Caco-2 (cell line): ENCODE data around the gene LAMC2. TPM values are rescaled to one million over a fixed set of nuclear protein-coding genes. Genes with fewer than 3 reads are reported as not detected.

ENCODE experiments used
- BruUV-seq: library from RNA; stranded (reverse); fragments of 400-500 nt; replicated peaks from 2 replicates; lab custom pipeline; 2021; lab: Mats Ljungman, UMichigan
- CTCF ChIA-PET: fragments of 300-600 bp; sonication (Branson Sonifier 250); formaldehyde crosslinking; loops from one replicate; lab custom pipeline; 2022; ENCODE audit warnings: antibody characterized with exemption; lab: Charles Lee
- POLR2A ChIA-PET: fragments of 300-600 bp; sonication (Branson Sonifier 250); formaldehyde crosslinking; loops from one replicate; lab custom pipeline; 2022; ENCODE audit warnings: antibody characterized with exemption; lab: Charles Lee
- DNase-seq, 2 experiments: peaks; one replicate each; pipeline versions ENCODE4 v3.0.0 to v3.0.0-alpha.2; 2020 to 2022
- H3K27me3 ChIP-seq: replicated peaks from 2 replicates; pipeline ENCODE4 v1.6.0; 2011; ENCODE audit warnings: low read length; ENCODE audit not compliant: control insufficient read depth, insufficient read depth
- H3K36me3 ChIP-seq: 2 replicates; pipeline ENCODE4 v1.5.1; 2011; ENCODE audit warnings: low read length; ENCODE audit not compliant: control insufficient read depth, insufficient read depth
- H3K4me1 ChIP-seq: fragments of 250-450 bp; sonication (Bioruptor Pico); 2 replicates; pipeline ENCODE4 v1.5.1; 2020; ENCODE audit warnings: mild to moderate bottlenecking
- H3K4me3 ChIP-seq: 2 replicates; pipeline ENCODE4 v1.5.1; 2011; ENCODE audit warnings: low read depth, mild to moderate bottlenecking, control low read depth, low read length
- H3K9me3 ChIP-seq: fragments of 250-450 bp; sonication (Bioruptor Pico); 2 replicates; pipeline ENCODE4 v1.5.1; 2020; ENCODE audit warnings: mild to moderate bottlenecking, moderate library complexity
- H3K27ac Mint-ChIP-seq: one replicate; pipeline ENCODE4 v1.8.0; 2022; ENCODE audit warnings: mixed read lengths; ENCODE audit not compliant: unreplicated experiment
- H3K27me3 Mint-ChIP-seq: one replicate; pipeline ENCODE4 v1.8.0; 2022; ENCODE audit warnings: mixed read lengths; ENCODE audit not compliant: insufficient read depth, unreplicated experiment
- H3K36me3 Mint-ChIP-seq: one replicate; pipeline ENCODE4 v1.8.0; 2022; ENCODE audit warnings: mild to moderate bottlenecking, mixed read lengths; ENCODE audit not compliant: insufficient read depth, unreplicated experiment
- H3K4me1 Mint-ChIP-seq: one replicate; pipeline ENCODE4 v1.8.0; 2022; ENCODE audit warnings: low read depth, mixed read lengths; ENCODE audit not compliant: unreplicated experiment
- H3K4me3 Mint-ChIP-seq: one replicate; pipeline ENCODE4 v1.8.0; 2022; ENCODE audit warnings: mild to moderate bottlenecking, moderate library complexity, mixed read lengths; ENCODE audit not compliant: unreplicated experiment
- H3K9me3 Mint-ChIP-seq: one replicate; pipeline ENCODE4 v1.8.0; 2022; ENCODE audit warnings: mixed read lengths; ENCODE audit not compliant: unreplicated experiment
- CTCF ChIP-seq, 2 experiments: fragments of 200-600 bp in 1 of 2; IDR thresholded peaks; 1 replicate in 1 of 2; 2 replicates in 1 of 2; pipeline versions ENCODE4 v1.5.1 to v1.8.0; 2011 to 2022; ENCODE audit warnings: antibody characterized with exemption in 1 of 2, control low read depth in 1 of 2, inconsistent platforms in 1 of 2, low read depth in 1 of 2, low read length in 1 of 2, mild to moderate bottlenecking in 1 of 2, moderate library complexity in 1 of 2; ENCODE audit not compliant: insufficient read depth in 1 of 2, severe bottlenecking in 1 of 2, unreplicated experiment in 1 of 2
- intact Hi-C: fragments of 100-400 bp; cut with micrococcal nuclease; formaldehyde crosslinking; loops from one replicate; pipeline ENCODE4 v1.10.0; 2022; ENCODE audit not compliant: unreplicated experiment
- total RNA-seq: library from RNA; stranded (reverse); gene quantifications from 2 replicates; pipeline ENCODE4 v1.2.3, GENCODE V29; 2022

LAMC2 gene
- total RNA-seq, 1 experiment from 2014 or later: 34.9 TPM

- H3K4me1 Mint-ChIP-seq: peaks cover 37% of the 10 kb centered on the region
- no peaks in the 10 kb centered on the region for H3K27me3 ChIP-seq
- intact Hi-C loops: no loop called here
- peaks cover 1% of the 10 kb centered on the region; the same call in 1 of the 2 replicates for H3K36me3 ChIP-seq
- POLR2A ChIA-PET: no interaction called here
- H3K4me3 Mint-ChIP-seq: no peak overlapping the region
- no peaks in the 10 kb centered on the region for H3K27me3 Mint-ChIP-seq
- CTCF ChIA-PET: interaction anchor here (1.4 kb wide), 1 partner anchor 8 kb away, joined by 3 read pairs; no protein-coding TSS in a partner anchor
- no peaks in the 10 kb centered on the region for H3K9me3 ChIP-seq
- no peak overlapping the region for H3K4me3 ChIP-seq
- peaks cover 65% of the 10 kb centered on the region for H3K4me1 ChIP-seq
- H3K36me3 Mint-ChIP-seq: peaks cover 6% of the 10 kb centered on the region
- no peaks in the 10 kb centered on the region for H3K9me3 Mint-ChIP-seq
- BruUV-seq: no TSS peak
- no peak for TF ChIP-seq CTCF (IDR thresholded peaks at IDR 0.05; ENCODE audit: insufficient read depth in 1 of 2, low read depth in 1 of 2, low read length in 1 of 2, severe bottlenecking in 1 of 2, unreplicated experiment in 1 of 2)
- no peak for DNase-seq
- H3K27ac Mint-ChIP-seq: no peak overlapping the region
Measured at GRCh38 chr1:183278739-183279591, 92.9 kb downstream of the LAMC2 start.

- Mint-ChIP-seq H3K4me3 (no peak overlapping the region), H3K27me3 (no peaks in the 10 kb centered on the region), H3K4me1 (peaks cover 37% of the 10 kb centered on the region), H3K27ac (peak overlapping the region; percentile 59), H3K36me3 (peaks cover 3% of the 10 kb centered on the region), H3K9me3 (no peaks in the 10 kb centered on the region)
- peak in 1 of 2 experiments; percentile 72 for DNase-seq
- peaks cover 1% of the 10 kb centered on the region; the same call in 1 of the 2 replicates for H3K36me3 ChIP-seq
- intact Hi-C loops: loop anchor here (2.0 kb wide), 1 partner anchor 191 kb away; no protein-coding TSS in a partner anchor
- no peak overlapping the region for H3K4me3 ChIP-seq
- POLR2A ChIA-PET: no interaction called here
- CTCF ChIA-PET: no interaction called here
- H3K27me3 ChIP-seq: no peaks in the 10 kb centered on the region
- H3K9me3 ChIP-seq: no peaks in the 10 kb centered on the region
- peaks cover 60% of the 10 kb centered on the region for H3K4me1 ChIP-seq
- BruUV-seq: no TSS peak
- TF ChIP-seq CTCF (IDR thresholded peaks at IDR 0.05; ENCODE audit: insufficient read depth in 1 of 2, low read depth in 1 of 2, low read length in 1 of 2, severe bottlenecking in 1 of 2, unreplicated experiment in 1 of 2): no peak
Measured at GRCh38 chr1:183279835-183280234, 93.8 kb downstream of the LAMC2 start.

GRCh38 chr1:183281039-183281438 is 95.0 kb downstream of the LAMC2 start:
- H3K36me3 ChIP-seq: 0 out of 2 replicates have a peak, but pooled peaks cover 1% of the 10 kb centered on the region
- POLR2A ChIA-PET: no interaction called here

More at GRCh38 chr1:183281039-183281438, 95.0 kb downstream of the LAMC2 start:
- no peaks in the 10 kb centered on the region for H3K36me3 Mint-ChIP-seq
- intact Hi-C loops: loop anchor here (1.0 to 2.0 kb wide), 5 partner anchors 37 to 342 kb away; no protein-coding TSS in a partner anchor
- H3K4me3 Mint-ChIP-seq: no peak overlapping the region
- CTCF ChIA-PET: interaction anchor here (0.6 to 1.5 kb wide), 5 partner anchors 37 to 318 kb away, joined by 3 to 11 read pairs (median 4); partner anchors contain the start of gene NMNAT2
- H3K4me1 Mint-ChIP-seq: peaks cover 37% of the 10 kb centered on the region
- no peaks in the 10 kb centered on the region for H3K9me3 Mint-ChIP-seq
- Histone ChIP-seq H3K4me1 (peaks cover 51% of the 10 kb centered on the region), H3K27me3 (no peaks in the 10 kb centered on the region), H3K9me3 (no peaks in the 10 kb centered on the region), H3K4me3 (no peak overlapping the region)
- BruUV-seq: no TSS peak
- no peak for TF ChIP-seq CTCF (IDR thresholded peaks at IDR 0.05; ENCODE audit: insufficient read depth in 1 of 2, low read depth in 1 of 2, low read length in 1 of 2, severe bottlenecking in 1 of 2, unreplicated experiment in 1 of 2)
- DNase-seq: no peak
- peak overlapping the region; percentile 88 for H3K27ac Mint-ChIP-seq
- H3K27me3 Mint-ChIP-seq: no peaks in the 10 kb centered on the region
